WTC11 (cell line): Measurements from ENCODE around the gene PTPRH. TPM values are rescaled to one million over a fixed set of nuclear protein-coding genes. Genes with fewer than 3 reads are reported as not detected.
A peak's percentile ranks its signal among the peaks of the same experiment; 100 is the strongest.

Experiments used
- ATAC-seq: fragments of 200-7000 bp; cut with Tn5 transposase; 2 replicates; pipeline ENCODE4 v1.10.0; 2021; ENCODE audit warnings: mild to moderate bottlenecking, moderate library complexity
- CTCF ChIA-PET: fragments of 300-600 bp; sonication (Branson Sonifier 250); formaldehyde crosslinking; loops from one replicate; lab custom pipeline; 2021; ENCODE audit warnings: antibody characterized with exemption; lab: Charles Lee
- POLR2A ChIA-PET: fragments of 350-600 bp; sonication (Branson Sonifier 250); formaldehyde crosslinking; loops from one replicate; lab custom pipeline; 2021; ENCODE audit warnings: antibody characterized with exemption; lab: Charles Lee
- DNase-seq: peaks from one replicate; pipeline ENCODE4 v3.0.0; 2021; ENCODE audit warnings: low spot score
- H3K27ac Mint-ChIP-seq: 2 replicates; pipeline ENCODE4 v1.8.0; 2021; ENCODE audit warnings: mixed read lengths
- H3K27me3 Mint-ChIP-seq: 2 replicates; pipeline ENCODE4 v1.8.0; 2021; ENCODE audit warnings: low read depth, mild to moderate bottlenecking, moderate library complexity, mixed read lengths
- H3K36me3 Mint-ChIP-seq: 2 replicates; pipeline ENCODE4 v1.8.0; 2021; ENCODE audit warnings: mixed read lengths
- H3K4me1 Mint-ChIP-seq: 2 replicates; pipeline ENCODE4 v1.8.0; 2022; ENCODE audit warnings: mixed read lengths
- H3K4me3 Mint-ChIP-seq: 2 replicates; pipeline ENCODE4 v1.8.0; 2021; ENCODE audit warnings: mild to moderate bottlenecking, moderate library complexity, mixed read lengths
- H3K9me3 Mint-ChIP-seq: 2 replicates; pipeline ENCODE4 v1.8.0; 2021; ENCODE audit warnings: mixed read lengths
- AFF4 ChIP-seq: sonication (generic); formaldehyde crosslinking; IDR thresholded peaks from 2 replicates; pipeline ENCODE4 v1.8.1; 2023; ENCODE audit warnings: mild to moderate bottlenecking, missing genetic modification reagents, borderline replicate concordance
- CBFB ChIP-seq: sonication (generic); formaldehyde crosslinking; IDR thresholded peaks from 2 replicates; pipeline ENCODE4 v1.8.1; 2022; ENCODE audit warnings: mild to moderate bottlenecking, low read depth, missing genetic modification reagents
- E2F4 ChIP-seq: sonication (generic); formaldehyde crosslinking; IDR thresholded peaks from 2 replicates; pipeline ENCODE4 v1.8.1; 2022; ENCODE audit warnings: low read depth, mild to moderate bottlenecking, moderate library complexity, missing genetic modification reagents, borderline replicate concordance
- E2F5 ChIP-seq: sonication (generic); formaldehyde crosslinking; IDR thresholded peaks from 2 replicates; pipeline ENCODE4 v1.8.1; 2022; ENCODE audit warnings: mild to moderate bottlenecking, moderate library complexity, missing genetic modification reagents
- ETV6 ChIP-seq: sonication (generic); formaldehyde crosslinking; IDR thresholded peaks from 2 replicates; pipeline ENCODE4 v1.8.1; 2022; ENCODE audit warnings: mild to moderate bottlenecking, missing genetic modification reagents
- FOXJ3 ChIP-seq: sonication (generic); formaldehyde crosslinking; IDR thresholded peaks from 2 replicates; pipeline ENCODE4 v1.9.0; 2021; ENCODE audit warnings: missing genetic modification reagents, mild to moderate bottlenecking, borderline replicate concordance
- GTF2I ChIP-seq: fragments of 250-450 bp; sonication (Bioruptor Pico); conservative IDR thresholded peaks from 2 replicates; pipeline ENCODE4 v1.4.0; 2021; ENCODE audit warnings: mild to moderate bottlenecking
- JAZF1 ChIP-seq: fragments of 250-450 bp; sonication (Bioruptor Pico); IDR thresholded peaks from 2 replicates; pipeline ENCODE4 v1.9.0; 2021; ENCODE audit warnings: moderate library complexity, mild to moderate bottlenecking, inconsistent platforms
- JUN ChIP-seq: sonication (generic); formaldehyde crosslinking; IDR thresholded peaks from 2 replicates; pipeline ENCODE4 v1.8.0; 2023; ENCODE audit warnings: mild to moderate bottlenecking, missing genetic modification reagents
- PRRX2 ChIP-seq: fragments of 250-450 bp; sonication (Bioruptor Pico); IDR thresholded peaks from 2 replicates; pipeline ENCODE4 v1.8.0; 2021; ENCODE audit warnings: mild to moderate bottlenecking
- RELA ChIP-seq: sonication (generic); formaldehyde crosslinking; IDR thresholded peaks from 2 replicates; pipeline ENCODE4 v1.8.1; 2022; ENCODE audit warnings: missing genetic modification reagents, mild to moderate bottlenecking, borderline replicate concordance
- SMAD4 ChIP-seq: sonication (generic); formaldehyde crosslinking; IDR thresholded peaks from 2 replicates; pipeline ENCODE4 v1.8.0; 2022; ENCODE audit warnings: mild to moderate bottlenecking, missing genetic modification reagents
- SP1 ChIP-seq: sonication (generic); formaldehyde crosslinking; conservative IDR thresholded peaks from 2 replicates; pipeline ENCODE4 v1.8.1; 2022; ENCODE audit warnings: missing genetic modification reagents
- TEAD1 ChIP-seq: sonication (generic); formaldehyde crosslinking; IDR thresholded peaks from 2 replicates; pipeline ENCODE4 v1.8.0; 2022; ENCODE audit warnings: mild to moderate bottlenecking, missing genetic modification reagents
- TP53 ChIP-seq: sonication (generic); formaldehyde crosslinking; IDR thresholded peaks from 2 replicates; pipeline ENCODE4 v1.8.1; 2023; ENCODE audit warnings: mild to moderate bottlenecking, missing genetic modification reagents
- USF1 ChIP-seq: sonication (generic); formaldehyde crosslinking; IDR thresholded peaks from 2 replicates; pipeline ENCODE4 v1.8.0; 2022; ENCODE audit warnings: mild to moderate bottlenecking, missing genetic modification reagents
- ZBTB43 ChIP-seq: sonication (generic); formaldehyde crosslinking; IDR thresholded peaks from 2 replicates; pipeline ENCODE4 v1.8.1; 2023; ENCODE audit warnings: mild to moderate bottlenecking, missing genetic modification reagents
- ZNF423 ChIP-seq: fragments of 250-450 bp; sonication (Bioruptor Pico); IDR thresholded peaks from 2 replicates; pipeline ENCODE4 v2.1.2; 2022; ENCODE audit warnings: mild to moderate bottlenecking, moderate library complexity
- total RNA-seq: library from RNA; stranded (reverse); gene quantifications from 3 replicates; pipeline ENCODE4 v1.2.3, GENCODE V29; 2021
- TF ChIP-seq, protein P1 (sequence below): sonication (generic); formaldehyde crosslinking; IDR thresholded peaks from 2 replicates; pipeline ENCODE4 v1.8.0; 2022; ENCODE audit warnings: mild to moderate bottlenecking, missing genetic modification reagents
- TF ChIP-seq, protein P2 (sequence below): sonication (generic); formaldehyde crosslinking; IDR thresholded peaks from 2 replicates; pipeline ENCODE4 v1.8.1; 2023; ENCODE audit warnings: mild to moderate bottlenecking, moderate library complexity, missing genetic modification reagents

PTPRH gene
- total RNA-seq, 1 experiment from 2014 or later, result 0.63 TPM

DNA sequence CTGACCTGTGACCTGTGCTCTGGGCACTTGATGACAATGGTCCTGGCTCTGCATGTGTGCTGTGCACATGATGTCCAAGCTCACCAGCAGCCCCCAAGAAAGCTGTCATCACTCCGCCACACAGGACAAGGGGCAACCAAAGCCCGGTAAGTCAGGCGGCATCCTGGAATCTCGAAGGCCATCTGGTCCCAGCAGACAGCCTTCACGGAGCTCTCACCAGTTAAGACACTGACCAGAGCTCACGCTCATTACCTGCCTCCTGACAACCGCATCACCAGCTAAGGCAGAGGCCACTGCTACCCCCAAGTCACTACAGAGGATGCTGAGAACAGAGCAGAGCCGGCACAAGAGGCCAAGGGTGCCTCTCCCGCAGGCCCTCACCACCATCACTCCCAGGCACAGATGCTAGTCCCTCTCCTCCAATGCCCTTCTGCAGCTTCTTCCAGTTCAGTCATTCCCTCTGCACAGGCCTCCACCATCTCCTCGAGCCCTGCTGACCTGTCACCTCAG is 38.9 kb upstream of the PTPRH start:
- Mint-ChIP-seq H3K27me3 (no peaks in the 10 kb centered on the region), H3K36me3 (peaks cover 24% of the 10 kb centered on the region), H3K4me1 (no peaks in the 10 kb centered on the region; the same call in 1 of the 2 replicates), H3K9me3 (no peaks in the 10 kb centered on the region)
- DNase-seq, result no peak
- ATAC-seq, result no peak
- TF ChIP-seq TEAD1 (CRISPR knock-in tag) (no peak), TP53 (CRISPR knock-in tag) (no peak), PRRX2 (CRISPR knock-in tag) (no peak), ETV6 (CRISPR knock-in tag) (no peak), CBFB (CRISPR knock-in tag) (no peak), ZNF423 (CRISPR knock-in tag) (no peak), JUN (no peak), E2F4 (CRISPR knock-in tag) (no peak), ZBTB43 (CRISPR knock-in tag) (no peak), AFF4 (CRISPR knock-in tag) (no peak), SP1 (no peak), GTF2I (CRISPR knock-in tag) (no peak)
- TF ChIP-seq, protein P1, sequence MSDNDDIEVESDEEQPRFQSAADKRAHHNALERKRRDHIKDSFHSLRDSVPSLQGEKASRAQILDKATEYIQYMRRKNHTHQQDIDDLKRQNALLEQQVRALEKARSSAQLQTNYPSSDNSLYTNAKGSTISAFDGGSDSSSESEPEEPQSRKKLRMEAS (CRISPR knock-in tag), result no peak
- TF ChIP-seq, protein P2, sequence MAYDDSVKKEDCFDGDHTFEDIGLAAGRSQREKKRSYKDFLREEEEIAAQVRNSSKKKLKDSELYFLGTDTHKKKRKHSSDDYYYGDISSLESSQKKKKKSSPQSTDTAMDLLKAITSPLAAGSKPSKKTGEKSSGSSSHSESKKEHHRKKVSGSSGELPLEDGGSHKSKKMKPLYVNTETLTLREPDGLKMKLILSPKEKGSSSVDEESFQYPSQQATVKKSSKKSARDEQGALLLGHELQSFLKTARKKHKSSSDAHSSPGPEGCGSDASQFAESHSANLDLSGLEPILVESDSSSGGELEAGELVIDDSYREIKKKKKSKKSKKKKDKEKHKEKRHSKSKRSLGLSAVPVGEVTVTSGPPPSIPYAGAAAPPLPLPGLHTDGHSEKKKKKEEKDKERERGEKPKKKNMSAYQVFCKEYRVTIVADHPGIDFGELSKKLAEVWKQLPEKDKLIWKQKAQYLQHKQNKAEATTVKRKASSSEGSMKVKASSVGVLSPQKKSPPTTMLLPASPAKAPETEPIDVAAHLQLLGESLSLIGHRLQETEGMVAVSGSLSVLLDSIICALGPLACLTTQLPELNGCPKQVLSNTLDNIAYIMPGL, result no peak
- TF ChIP-seq, all 79 proteins: peak for 0
- ChIA-PET POLR2A (no interaction called here), CTCF (interaction anchor here (1.0 to 1.5 kb wide), 4 partner anchors 21 to 107 kb away, joined by 3 to 4 read pairs (median 4); partner anchors contain the start of gene DNAAF3)
- Mint-ChIP-seq H3K27ac (0 out of 2 replicates have a peak overlapping the region, but pooled peaks have one; percentile 14), H3K4me3 (no peak overlapping the region)

- POLR2A ChIA-PET, result no interaction called here
- H3K4me3 Mint-ChIP-seq, result no peak overlapping the region
- no peaks in the 10 kb centered on the region for H3K9me3 Mint-ChIP-seq
- ATAC-seq (peak; percentile 51), DNase-seq (no peak)
- peaks cover 26% of the 10 kb centered on the region for H3K36me3 Mint-ChIP-seq
- no peaks in the 10 kb centered on the region for H3K27me3 Mint-ChIP-seq
- 0 out of 2 replicates have a peak overlapping the region, but pooled peaks have one; percentile 14 for H3K27ac Mint-ChIP-seq
- no peaks in the 10 kb centered on the region for H3K4me1 Mint-ChIP-seq
- CTCF ChIA-PET, result interaction anchor here (1.0 to 1.5 kb wide), 3 partner anchors 20 to 107 kb away, joined by 3 to 4 read pairs (median 4); partner anchors contain the start of gene DNAAF3
- TF ChIP-seq FOXJ3 (CRISPR knock-in tag) (no peak), SMAD4 (CRISPR knock-in tag) (no peak), AFF4 (CRISPR knock-in tag) (no peak), RELA (CRISPR knock-in tag) (no peak), USF1 (no peak), E2F5 (CRISPR knock-in tag) (no peak), JAZF1 (no peak)
These were observed 38.4 kb upstream of the PTPRH start for GRCh38 chr19:55247621-55248099.
